ENCODE data around the gene SCYL3. TPM values are rescaled to one million over a fixed set of nuclear protein-coding genes. Genes with fewer than 3 reads are reported as not detected.
A peak's percentile ranks its signal among the peaks of the same experiment; 100 is the strongest.

Gene SCYL3
- polyA plus RNA-seq, 1 experiment: 6.1 TPM

DNA sequence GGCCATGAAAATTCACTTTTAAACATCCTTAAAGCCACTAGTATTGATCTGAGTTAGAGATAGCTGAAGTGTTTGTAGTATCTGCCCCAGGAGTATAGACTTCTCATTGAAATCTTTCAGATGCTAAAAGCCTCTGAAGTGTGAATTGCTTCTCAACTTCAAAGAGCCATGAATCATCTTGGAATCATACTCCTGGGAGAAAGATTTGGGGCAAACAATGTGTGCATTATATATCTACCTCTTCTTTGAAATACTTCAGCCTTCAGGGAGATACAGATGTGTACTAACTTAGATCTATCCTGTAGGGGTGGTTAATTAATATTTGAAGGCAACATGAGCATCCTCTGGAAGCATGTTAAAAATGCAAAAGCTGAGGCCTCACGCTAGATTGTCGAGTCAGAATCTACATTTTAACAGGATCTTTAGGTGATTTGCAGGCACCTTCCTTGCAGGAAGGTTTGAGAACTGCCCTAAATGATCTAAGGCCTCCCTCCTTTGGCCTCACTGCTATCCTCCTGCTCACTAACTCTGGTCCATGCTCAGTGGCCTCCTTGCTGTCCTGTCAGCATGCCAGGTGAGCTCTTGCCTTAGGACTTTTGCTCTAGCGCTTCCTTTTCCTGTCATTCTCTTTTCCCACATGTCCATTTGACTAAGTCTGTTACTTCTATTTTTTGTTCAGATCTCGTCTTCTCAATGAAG, 6.0 kb upstream of the SCYL3 start:
- POLR2A ChIA-PET: no interaction called here
- no peak for TF ChIP-seq CTCF (IDR thresholded peaks at IDR 0.05; ENCODE audit: insufficient read depth, low read depth, low read length)
- CTCF ChIA-PET: interaction anchor here (0.6 kb wide), 1 partner anchor 175 kb away, joined by 4 read pairs; the partner anchor contains the start of gene KIFAP3
- Histone ChIP-seq H3K27me3 (ENCODE audit: control insufficient read depth, insufficient read depth, low read length) (peaks cover 2% of the 10 kb centered on the region), H3K4me3 (ENCODE audit: low read depth, low read length) (no peak overlapping the region), H3K36me3 (ENCODE audit: control insufficient read depth, insufficient read depth, low read length) (no peaks in the 10 kb centered on the region)
- DNase-seq (ENCODE audit: low read depth): no peak

DNA sequence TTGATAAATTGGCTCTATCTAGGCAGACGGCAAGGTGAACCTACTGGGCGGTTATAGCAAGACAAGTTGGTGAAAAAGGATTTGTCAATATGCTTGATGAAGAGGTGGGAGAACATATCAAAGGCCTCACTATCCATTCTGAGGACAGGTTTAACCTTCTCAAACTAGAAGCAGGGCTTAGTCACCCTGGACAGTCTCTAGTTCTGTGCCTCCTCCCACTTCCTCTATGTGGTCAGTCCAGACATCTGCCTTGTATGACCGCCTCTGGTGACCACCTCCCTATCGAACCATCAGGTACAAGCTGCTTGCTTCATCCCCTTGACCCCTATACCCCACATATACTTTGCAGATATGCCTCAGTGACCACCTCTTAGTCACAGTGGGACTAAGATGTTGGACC, 2.3 kb upstream of the SCYL3 start:
- peaks cover 2% of the 10 kb centered on the region for H3K27me3 ChIP-seq (ENCODE audit: control insufficient read depth, insufficient read depth, low read length)
- no peak overlapping the region for H3K4me3 ChIP-seq (ENCODE audit: low read depth, low read length)
- CTCF ChIA-PET: no interaction called here
- H3K36me3 ChIP-seq (ENCODE audit: control insufficient read depth, insufficient read depth, low read length): no peaks in the 10 kb centered on the region
- no peak for DNase-seq (ENCODE audit: low read depth)
- POLR2A ChIA-PET: no interaction called here
- TF ChIP-seq CTCF (IDR thresholded peaks at IDR 0.05; ENCODE audit: insufficient read depth, low read depth, low read length): no peak

DNA sequence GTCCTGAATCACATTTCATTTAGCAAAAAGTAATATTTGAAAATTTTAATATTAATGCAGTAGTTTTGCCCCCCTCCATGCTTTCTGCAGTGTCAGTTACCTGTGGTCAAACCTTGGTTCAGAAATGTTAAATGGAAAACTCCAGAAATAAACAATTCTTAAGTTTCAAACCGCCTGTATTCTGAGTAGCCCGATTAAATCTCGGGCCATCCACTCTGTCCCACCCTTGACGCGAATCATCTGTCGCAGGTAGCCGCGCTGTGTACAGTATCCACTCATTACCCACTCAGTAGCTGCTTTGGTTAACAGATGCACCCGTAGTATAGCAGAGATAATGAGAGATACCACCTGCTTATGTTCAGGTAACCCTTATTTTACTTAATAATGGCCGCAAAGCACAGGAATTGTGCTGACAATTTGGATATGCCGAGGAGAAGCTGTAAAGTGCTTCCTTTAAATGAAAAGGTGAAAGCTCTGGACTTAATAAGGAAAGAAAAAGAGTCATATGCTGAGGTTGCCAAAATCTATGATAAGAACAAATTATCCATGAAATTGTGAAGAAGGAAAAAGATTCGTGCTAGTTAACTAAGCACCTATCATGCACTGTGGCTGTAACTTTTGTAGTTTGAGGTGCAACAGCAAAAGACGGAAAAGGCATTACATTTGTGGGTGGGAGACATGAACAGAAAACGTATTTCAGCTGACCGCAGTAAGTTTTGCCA, 889 bp upstream of the SCYL3 start:
- DNase-seq (ENCODE audit: low read depth): no peak
- no peaks in the 10 kb centered on the region; the same call in none of the 2 replicates for H3K27me3 ChIP-seq (ENCODE audit: control insufficient read depth, insufficient read depth, low read length)
- H3K4me3 ChIP-seq (ENCODE audit: low read depth, low read length): peak overlapping the region; percentile 79
- no peak for TF ChIP-seq CTCF (IDR thresholded peaks at IDR 0.05; ENCODE audit: insufficient read depth, low read depth, low read length)
- CTCF ChIA-PET: interaction anchor here (0.8 to 1.2 kb wide), 2 partner anchors 12 to 16 kb away, joined by 3 read pairs; no protein-coding TSS in a partner anchor
- H3K36me3 ChIP-seq (ENCODE audit: control insufficient read depth, insufficient read depth, low read length): no peaks in the 10 kb centered on the region
- POLR2A ChIA-PET: no interaction called here

GRCh38 chr1:169892927-169893644, 610 bp downstream of the SCYL3 start:
- ChIA-PET POLR2A (interaction anchor here (0.5 to 0.7 kb wide), 3 partner anchors 774 to 1016 kb away, joined by 3 to 10 read pairs (median 4); no protein-coding TSS in a partner anchor), CTCF (interaction anchor here (0.9 to 1.2 kb wide), 2 partner anchors 10 to 83 kb away, joined by 3 read pairs; no protein-coding TSS in a partner anchor)
- TF ChIP-seq CTCF (IDR thresholded peaks at IDR 0.05; ENCODE audit: insufficient read depth, low read depth, low read length): no peak
- DNase-seq (ENCODE audit: low read depth): no peak
- Histone ChIP-seq H3K4me3 (ENCODE audit: low read depth, low read length) (peak overlapping the region; percentile 79), H3K27me3 (ENCODE audit: control insufficient read depth, insufficient read depth, low read length) (no peaks in the 10 kb centered on the region; the same call in none of the 2 replicates), H3K36me3 (ENCODE audit: control insufficient read depth, insufficient read depth, low read length) (no peaks in the 10 kb centered on the region)
